CD4-positive, alpha-beta memory T cell (primary cell): ENCODE measurements around the gene FANCB. TPM values are rescaled to one million over a fixed set of nuclear protein-coding genes. Genes with fewer than 3 reads are reported as not detected.

Source experiments
- CTCF ChIA-PET: fragments of 350-600 bp; sonication (Branson Sonifier 250); formaldehyde crosslinking; loops from one replicate; lab custom pipeline; 2021; ENCODE audit warnings: inconsistent platforms; ENCODE audit not compliant: partially characterized antibody; lab: Charles Lee
- POLR2A ChIA-PET: fragments of 350-600 bp; sonication (Branson Sonifier 250); formaldehyde crosslinking; loops from one replicate; lab custom pipeline; 2021; ENCODE audit not compliant: partially characterized antibody; lab: Charles Lee
- DNase-seq, 5 donors: peaks; one replicate each; pipeline versions ENCODE4 v3.0.0 to v3.0.0-alpha.2; 2020 to 2022; ENCODE audit warnings: mixed read lengths in 1 of 5
- H3K27ac ChIP-seq: one replicate; pipeline ENCODE4 v1.7.0; 2013; ENCODE audit warnings: low read depth, low read length
- H3K27me3 ChIP-seq: 2 replicates; pipeline ENCODE4 v1.7.0; 2013; ENCODE audit warnings: mild to moderate bottlenecking, low read length, moderate library complexity; ENCODE audit not compliant: insufficient read depth
- H3K36me3 ChIP-seq: 2 replicates; pipeline ENCODE4 v1.7.0; 2013; ENCODE audit warnings: mild to moderate bottlenecking, low read length, moderate library complexity; ENCODE audit not compliant: insufficient read depth
- H3K4me1 ChIP-seq: 2 replicates; pipeline ENCODE4 v1.7.0; 2013; ENCODE audit warnings: mild to moderate bottlenecking, low read length, moderate library complexity; ENCODE audit not compliant: insufficient read depth
- H3K4me3 ChIP-seq, 2 donors: one replicate each; pipeline ENCODE4 v1.7.0; 2013; ENCODE audit warnings: low read length in 2 of 2, mild to moderate bottlenecking in 1 of 2
- H3K9me3 ChIP-seq, 2 donors: one replicate each; pipeline ENCODE4 v1.7.0; 2013; ENCODE audit warnings: low read length in 2 of 2, control low read depth in 1 of 2; ENCODE audit not compliant: control insufficient read depth in 1 of 2
- H3K27ac Mint-ChIP-seq, 7 donors: one replicate each; pipeline ENCODE4 v1.8.0; 2020 to 2021; ENCODE audit warnings: mixed read lengths in 7 of 7, mild to moderate bottlenecking in 6 of 7, inconsistent platforms in 3 of 7, moderate library complexity in 3 of 7
- H3K27me3 Mint-ChIP-seq, 2 donors: one replicate each; pipeline ENCODE4 v1.8.0; 2020 to 2021; ENCODE audit warnings: mixed read lengths in 2 of 2
- H3K36me3 Mint-ChIP-seq, 2 donors: one replicate each; pipeline ENCODE4 v1.8.0; 2020 to 2021; ENCODE audit warnings: mixed read lengths in 2 of 2, inconsistent platforms in 1 of 2, mild to moderate bottlenecking in 1 of 2
- H3K4me1 Mint-ChIP-seq, 4 donors: one replicate each; pipeline ENCODE4 v1.8.0; 2020 to 2021; ENCODE audit warnings: mixed read lengths in 4 of 4, mild to moderate bottlenecking in 1 of 4
- H3K4me3 Mint-ChIP-seq, 8 donors: one replicate each; pipeline ENCODE4 v1.8.0; 2020 to 2021; ENCODE audit warnings: mixed read lengths in 8 of 8, mild to moderate bottlenecking in 7 of 8, moderate library complexity in 6 of 8, inconsistent platforms in 3 of 8
- H3K9me3 Mint-ChIP-seq, 8 donors: one replicate each; pipeline ENCODE4 v1.8.0; 2020 to 2021; ENCODE audit warnings: mixed read lengths in 8 of 8, mild to moderate bottlenecking in 5 of 8, inconsistent platforms in 3 of 8, moderate library complexity in 1 of 8
- intact Hi-C: fragments of 100-400 bp; cut with micrococcal nuclease; formaldehyde crosslinking; loops from one replicate; pipeline ENCODE4 v1.15.1; 2023
- polyA plus RNA-seq, 2 donors: library from polyadenylated mRNA; unstranded; fragments of 300-500 nt; fragmentation: Illumina TruSeq; gene quantifications; one replicate each; pipeline ENCODE4 v1.2.3, GENCODE V29; 2021
- total RNA-seq, 2 experiments: library from RNA; stranded (reverse); gene quantifications; one replicate each; pipeline ENCODE4 v1.2.3, GENCODE V29; 2021

The FANCB gene
- total and polyA plus RNA-seq, 4 experiments from 2014 or later: 2.3 to 4.8 (median 3.6) TPM

- DNase-seq: no peak
- ChIA-PET CTCF (no interaction called here), POLR2A (no interaction called here)
- no peak overlapping the region for H3K27ac Mint-ChIP-seq
- peaks cover 0 to 2% of the 10 kb centered on the region in 2 donors for H3K27me3 Mint-ChIP-seq
- Histone ChIP-seq H3K27ac (no peak overlapping the region), H3K9me3 (no peaks in the 10 kb centered on the region), H3K4me3 (no peak overlapping the region), H3K27me3 (no peaks in the 10 kb centered on the region), H3K36me3 (no peaks in the 10 kb centered on the region), H3K4me1 (no peaks in the 10 kb centered on the region)
- H3K9me3 Mint-ChIP-seq: peaks cover 0 to 14% (median 6%) of the 10 kb centered on the region in 8 donors
- no peak overlapping the region for H3K4me3 Mint-ChIP-seq
- H3K36me3 Mint-ChIP-seq: no peaks in the 10 kb centered on the region
- intact Hi-C loops: no loop called here
- no peaks in the 10 kb centered on the region for H3K4me1 Mint-ChIP-seq
These were observed 55.3 kb downstream of the FANCB start for GRCh38 chrX:14817571-14817970.

- Histone ChIP-seq H3K36me3 (no peaks in the 10 kb centered on the region), H3K27ac (no peak overlapping the region), H3K4me1 (no peaks in the 10 kb centered on the region), H3K9me3 (no peaks in the 10 kb centered on the region), H3K4me3 (no peak overlapping the region), H3K27me3 (no peaks in the 10 kb centered on the region)
- no peak overlapping the region for H3K4me3 Mint-ChIP-seq
- no peak overlapping the region for H3K27ac Mint-ChIP-seq
- intact Hi-C loops: no loop called here
- no peaks in the 10 kb centered on the region for H3K4me1 Mint-ChIP-seq
- peaks cover 0 to 4% of the 10 kb centered on the region in 2 donors for H3K27me3 Mint-ChIP-seq
- CTCF ChIA-PET: no interaction called here
- POLR2A ChIA-PET: no interaction called here
- H3K36me3 Mint-ChIP-seq: no peaks in the 10 kb centered on the region
- H3K9me3 Mint-ChIP-seq: peaks cover 0 to 17% (median 7%) of the 10 kb centered on the region in 8 donors
- DNase-seq: no peak
These were observed 69.7 kb downstream of the FANCB start for GRCh38 chrX:14802943-14803710.

GRCh38 chrX:14801136-14801535 is 71.7 kb downstream of the FANCB start:
- H3K4me1 ChIP-seq: no peaks in the 10 kb centered on the region
- H3K36me3 Mint-ChIP-seq: no peaks in the 10 kb centered on the region
- ChIA-PET POLR2A (no interaction called here), CTCF (no interaction called here)
- intact Hi-C loops: no loop called here
- H3K36me3 ChIP-seq: no peaks in the 10 kb centered on the region
- H3K27me3 ChIP-seq: no peaks in the 10 kb centered on the region
- H3K4me3 Mint-ChIP-seq: no peak overlapping the region
- DNase-seq: no peak
- H3K9me3 ChIP-seq: no peaks in the 10 kb centered on the region
- H3K27me3 Mint-ChIP-seq: peaks cover 0 to 3% of the 10 kb centered on the region in 2 donors
- no peak overlapping the region for H3K27ac ChIP-seq
- H3K4me3 ChIP-seq: no peak overlapping the region
- H3K9me3 Mint-ChIP-seq: peaks cover 0 to 14% (median 4%) of the 10 kb centered on the region in 8 donors
- no peak overlapping the region for H3K27ac Mint-ChIP-seq
- no peaks in the 10 kb centered on the region for H3K4me1 Mint-ChIP-seq

- DNase-seq: no peak
- H3K9me3 Mint-ChIP-seq: peaks cover 0 to 3% (median under 1%) of the 10 kb centered on the region in 8 donors
- H3K4me3 Mint-ChIP-seq: no peak overlapping the region
- Histone ChIP-seq H3K27ac (no peak overlapping the region), H3K27me3 (no peaks in the 10 kb centered on the region), H3K9me3 (no peaks in the 10 kb centered on the region), H3K4me3 (no peak overlapping the region), H3K36me3 (no peaks in the 10 kb centered on the region), H3K4me1 (no peaks in the 10 kb centered on the region)
- H3K4me1 Mint-ChIP-seq: no peaks in the 10 kb centered on the region
- no peak overlapping the region for H3K27ac Mint-ChIP-seq
- POLR2A ChIA-PET: no interaction called here
- H3K36me3 Mint-ChIP-seq: no peaks in the 10 kb centered on the region
- no peaks in the 10 kb centered on the region for H3K27me3 Mint-ChIP-seq
- CTCF ChIA-PET: no interaction called here
- intact Hi-C loops: no loop called here
These were observed 74.0 kb downstream of the FANCB start for GRCh38 chrX:14798805-14799397.

Other genes with a start within 250 kb of the FANCB start
- gene MOSPD2, start 352 bp upstream of the FANCB start, total RNA-seq: 10 to 100 TPM; 14.0 to 15.2 TPM
- 10 to 100 TPM in 1 of 2 donors, 1 to 10 TPM in 1; 7.4 to 11.0 TPM for gene MOSPD2, start 352 bp upstream of the FANCB start, polyA plus RNA-seq